ENCODE data around the gene RNASE8. TPM values are rescaled to one million over a fixed set of nuclear protein-coding genes. Genes with fewer than 3 reads are reported as not detected.

RNASE8 gene
- total and polyA plus RNA-seq, 10 of the 15 experiments (the other 5 are each of a cell fraction or from before 2014, with no cell fraction given): not detected

DNA sequence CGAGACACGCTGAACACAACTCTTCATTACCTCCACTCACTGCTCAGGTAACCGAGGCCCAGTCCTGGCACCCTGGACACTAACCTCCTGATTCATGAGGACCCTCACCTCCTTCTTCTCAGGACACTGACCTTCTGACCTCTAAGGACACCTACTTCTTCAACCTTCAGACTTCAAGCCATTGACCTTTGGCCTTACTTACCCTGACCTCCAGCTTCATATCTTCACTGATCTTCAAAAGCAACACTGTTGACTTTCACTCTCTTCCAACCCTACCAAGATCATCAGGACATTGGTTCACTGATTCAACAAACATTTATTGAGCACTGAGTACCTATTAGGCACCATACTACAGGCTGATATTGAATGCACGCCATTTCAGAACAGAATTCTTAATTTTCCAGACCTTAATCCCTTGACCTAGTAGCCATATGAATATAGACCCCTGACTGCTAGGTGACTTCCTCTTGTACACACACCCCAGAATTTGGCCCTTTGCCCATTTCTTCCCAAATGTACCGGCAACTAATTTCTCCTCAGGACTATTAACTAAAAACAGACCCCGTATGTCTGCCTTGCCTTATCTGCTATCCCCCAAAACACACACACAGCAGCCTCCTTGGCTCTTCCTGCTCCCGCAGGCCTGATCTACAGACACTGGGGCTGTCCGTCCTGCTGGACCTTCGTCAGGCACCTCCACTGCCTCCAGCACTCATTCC lies 18.3 kb downstream of the RNASE8 start (continued):
- TF ChIP-seq RELB (IDR thresholded peaks at IDR 0.05; ENCODE audit: low read depth): no peak
- no peak for TF ChIP-seq EZH2 (IDR thresholded peaks at IDR 0.05; ENCODE audit: borderline replicate concordance, control insufficient read depth, low read depth, low read length)
- TF ChIP-seq GABPA (IDR thresholded peaks at IDR 0.05; ENCODE audit: low read depth): no peak
- TF ChIP-seq, protein P1, sequence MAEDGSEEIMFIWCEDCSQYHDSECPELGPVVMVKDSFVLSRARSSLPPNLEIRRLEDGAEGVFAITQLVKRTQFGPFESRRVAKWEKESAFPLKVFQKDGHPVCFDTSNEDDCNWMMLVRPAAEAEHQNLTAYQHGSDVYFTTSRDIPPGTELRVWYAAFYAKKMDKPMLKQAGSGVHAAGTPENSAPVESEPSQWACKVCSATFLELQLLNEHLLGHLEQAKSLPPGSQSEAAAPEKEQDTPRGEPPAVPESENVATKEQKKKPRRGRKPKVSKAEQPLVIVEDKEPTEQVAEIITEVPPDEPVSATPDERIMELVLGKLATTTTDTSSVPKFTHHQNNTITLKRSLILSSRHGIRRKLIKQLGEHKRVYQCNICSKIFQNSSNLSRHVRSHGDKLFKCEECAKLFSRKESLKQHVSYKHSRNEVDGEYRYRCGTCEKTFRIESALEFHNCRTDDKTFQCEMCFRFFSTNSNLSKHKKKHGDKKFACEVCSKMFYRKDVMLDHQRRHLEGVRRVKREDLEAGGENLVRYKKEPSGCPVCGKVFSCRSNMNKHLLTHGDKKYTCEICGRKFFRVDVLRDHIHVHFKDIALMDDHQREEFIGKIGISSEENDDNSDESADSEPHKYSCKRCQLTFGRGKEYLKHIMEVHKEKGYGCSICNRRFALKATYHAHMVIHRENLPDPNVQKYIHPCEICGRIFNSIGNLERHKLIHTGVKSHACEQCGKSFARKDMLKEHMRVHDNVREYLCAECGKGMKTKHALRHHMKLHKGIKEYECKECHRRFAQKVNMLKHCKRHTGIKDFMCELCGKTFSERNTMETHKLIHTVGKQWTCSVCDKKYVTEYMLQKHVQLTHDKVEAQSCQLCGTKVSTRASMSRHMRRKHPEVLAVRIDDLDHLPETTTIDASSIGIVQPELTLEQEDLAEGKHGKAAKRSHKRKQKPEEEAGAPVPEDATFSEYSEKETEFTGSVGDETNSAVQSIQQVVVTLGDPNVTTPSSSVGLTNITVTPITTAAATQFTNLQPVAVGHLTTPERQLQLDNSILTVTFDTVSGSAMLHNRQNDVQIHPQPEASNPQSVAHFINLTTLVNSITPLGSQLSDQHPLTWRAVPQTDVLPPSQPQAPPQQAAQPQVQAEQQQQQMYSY (CRISPR knock-in tag; IDR thresholded peaks at IDR 0.05): no peak

DNA sequence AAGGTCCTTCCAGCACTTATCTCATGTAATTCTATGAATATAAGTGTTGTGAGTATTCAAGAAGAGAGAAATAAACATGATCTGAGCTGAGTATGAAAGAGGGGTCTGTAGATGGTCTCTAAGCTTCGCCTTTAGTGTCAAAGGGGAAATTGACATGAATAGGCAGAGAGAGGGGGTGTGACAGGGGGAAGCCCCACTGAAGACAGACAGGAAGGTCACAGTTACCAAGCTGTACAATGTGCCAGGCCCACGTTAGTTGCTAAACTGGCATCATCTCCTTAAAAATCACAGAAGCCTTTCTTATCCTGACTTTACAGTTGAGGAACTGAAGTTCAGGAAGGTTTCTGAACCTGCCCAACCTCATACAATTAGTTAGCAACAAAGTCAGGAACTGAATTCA lies 20.1 kb downstream of the RNASE8 start:
- Histone ChIP-seq H3K9me3 (replicated peaks; ENCODE audit: control insufficient read depth, insufficient read depth, low read length) (no peaks in the 10 kb centered on the region), H3K4me3 (no peak overlapping the region), H3K27me3 (replicated peaks in 1 of 2; ENCODE audit: control insufficient read depth in 2 of 2, insufficient read depth in 2 of 2, low read length in 1 of 2) (peaks cover 0 to 3% of the 10 kb centered on the region in 2 experiments; a peak in 1 of 4 replicates), H3K4me2 (ENCODE audit: control insufficient read depth, insufficient read depth) (no peak overlapping the region), H3K9ac (ENCODE audit: control insufficient read depth, insufficient read depth, low read length) (no peak overlapping the region), H4K20me1 (ENCODE audit: control insufficient read depth, insufficient read depth) (no peaks in the 10 kb centered on the region), H3K4me1 (ENCODE audit: control insufficient read depth, insufficient read depth, low read length) (no peaks in the 10 kb centered on the region), H3K79me2 (ENCODE audit: control insufficient read depth, insufficient read depth, low read length) (no peaks in the 10 kb centered on the region), H2AFZ (ENCODE audit: control insufficient read depth, low read depth, low read length) (no peak overlapping the region), H3K36me3 (ENCODE audit: control insufficient read depth in 2 of 2, insufficient read depth in 2 of 2, low read length in 1 of 2) (no peaks in the 10 kb centered on the region), H3K27ac (ENCODE audit: control insufficient read depth, insufficient read depth) (no peak overlapping the region)
- no TSS peak for BruUV-seq (replicated peaks)
- ChIA-PET SMC1A (ENCODE audit: uncharacterized antibody, unreplicated experiment) (interaction anchor here (1.2 kb wide), 1 partner anchor 9 kb away, joined by 5 read pairs; no protein-coding TSS in a partner anchor), RAD21 (ENCODE audit: unreplicated experiment) (no interaction called here), POLR2A (no interaction called here), CTCF (interaction anchor here (1.0 to 1.6 kb wide), 4 partner anchors 9 to 63 kb away, joined by 3 to 5 read pairs (median 4); no protein-coding TSS in a partner anchor)
- WGBS (ENCODE audit: insufficient coverage, insufficient replicate concordance, low lambda C conversion rate, missing lambda C conversion rate): 0% methylated on average over 2 of the region's 2 CpGs
- DNase-seq (ENCODE audit: low read depth, low spot score) (no peak), ATAC-seq (no peak), FAIRE-seq (no peak)
- in situ Hi-C loops (cut with MboI) (no loop called here), intact Hi-C loops (cut with micrococcal nuclease; ENCODE audit: unreplicated experiment) (no loop called here)
- no peak for TF ChIP-seq EED (IDR thresholded peaks at IDR 0.05; ENCODE audit: low read depth)
- TF ChIP-seq ZBTB4 (CRISPR knock-in tag; IDR thresholded peaks at IDR 0.05): no peak
- no peak for TF ChIP-seq KAT2A (conservative IDR thresholded peaks at IDR 0.05; ENCODE audit: control insufficient read depth, low read depth, low read length)
- no peak for TF ChIP-seq GABPA (IDR thresholded peaks at IDR 0.05; ENCODE audit: low read depth)
- TF ChIP-seq SMAD1 (IDR thresholded peaks at IDR 0.05; ENCODE audit: low read depth, partially characterized antibody): no peak
- TF ChIP-seq NBN (IDR thresholded peaks at IDR 0.05): no peak
- no peak for TF ChIP-seq FOXK2 (IDR thresholded peaks at IDR 0.05)
- no peak for TF ChIP-seq MEF2B (IDR thresholded peaks at IDR 0.05; ENCODE audit: partially characterized antibody, poor library complexity, severe bottlenecking)
- TF ChIP-seq SMAD5 (IDR thresholded peaks at IDR 0.05; ENCODE audit: low read depth): no peak
- no peak for TF ChIP-seq ASH2L (IDR thresholded peaks at IDR 0.05; ENCODE audit: borderline replicate concordance, low read depth)

Measured in GM12878 (cell line).